ENCODE measurements around the gene GLP1R.

GRCh38 chr6:39086294-39086693 lies 37.7 kb downstream of the GLP1R start:
- TF ChIP-seq CTCF (IDR thresholded peaks at IDR 0.05): no peak
- TF ChIP-seq E2F5 (CRISPR knock-in tag; IDR thresholded peaks at IDR 0.05): no peak
- TF ChIP-seq MAX (CRISPR knock-in tag; IDR thresholded peaks at IDR 0.05): no peak
- no peak for TF ChIP-seq USF2 (CRISPR knock-in tag; IDR thresholded peaks at IDR 0.05)
- TF ChIP-seq FOXK1 (CRISPR knock-in tag; IDR thresholded peaks at IDR 0.05): no peak
- TF ChIP-seq TP53 (CRISPR knock-in tag; IDR thresholded peaks at IDR 0.05): no peak
- no peak for TF ChIP-seq PRDM15 (CRISPR knock-in tag; IDR thresholded peaks at IDR 0.05)
- no peak for TF ChIP-seq ERG (CRISPR knock-in tag; IDR thresholded peaks at IDR 0.05)
- TF ChIP-seq ZNF232 (CRISPR knock-in tag; IDR thresholded peaks at IDR 0.05): no peak

Measured in WTC11 (cell line).